GM20000 (cell line): ENCODE data around the gene GSTM1.

ENCODE experiments used
- DNase-seq: peaks from one replicate; pipeline ENCODE4 v3.0.0; 2012; ENCODE audit warnings: low spot score
- TF ChIP-seq, protein P1 (sequence below): IDR thresholded peaks from 2 replicates; pipeline ENCODE4 v1.5.1; 2012; ENCODE audit warnings: mild to moderate bottlenecking, control low read depth; ENCODE audit errors: extremely low read depth, missing control alignments

The GSTM1 gene

DNA sequence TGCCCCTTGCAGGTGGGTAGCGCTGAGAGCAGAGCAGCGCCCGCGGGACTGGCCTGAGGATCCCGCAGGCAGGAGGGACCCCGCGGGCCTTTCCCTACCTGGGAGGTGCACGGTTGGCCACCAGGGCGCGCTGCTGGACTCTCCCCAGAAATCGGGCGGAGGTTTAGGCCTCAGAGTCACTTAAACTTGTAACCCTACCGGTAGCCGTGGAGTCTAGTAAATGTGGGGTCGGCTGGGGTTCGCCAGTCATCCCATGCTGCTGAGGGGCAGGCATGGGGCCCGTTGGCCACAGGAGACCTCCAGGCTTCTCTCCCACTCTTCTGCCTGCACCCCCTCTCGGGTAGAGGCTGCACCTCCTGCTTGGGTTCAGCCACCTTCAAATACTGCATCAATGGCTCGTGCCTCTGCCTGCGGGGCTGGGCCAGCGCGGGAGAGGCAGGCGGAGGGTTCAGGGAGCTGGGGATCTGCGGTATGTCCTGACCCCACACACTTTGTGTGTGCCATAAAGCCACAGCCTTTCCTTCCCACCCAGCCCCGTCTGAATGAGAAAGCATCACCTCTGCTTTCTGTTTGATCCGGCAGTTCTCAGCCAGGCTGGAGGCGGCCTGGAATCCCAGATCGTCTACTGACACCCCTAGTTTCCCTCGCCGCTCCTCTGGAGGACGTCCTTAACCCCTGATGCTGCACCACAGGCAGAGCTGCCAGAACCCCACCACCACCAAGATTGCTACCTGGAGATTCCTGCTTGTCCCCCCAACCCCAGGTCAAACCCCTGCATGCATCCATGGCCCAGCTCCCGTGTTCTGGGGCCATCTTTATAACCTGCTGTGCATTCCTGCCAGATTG lies 44.0 kb upstream of the GSTM1 start:
- TF ChIP-seq, protein P1, sequence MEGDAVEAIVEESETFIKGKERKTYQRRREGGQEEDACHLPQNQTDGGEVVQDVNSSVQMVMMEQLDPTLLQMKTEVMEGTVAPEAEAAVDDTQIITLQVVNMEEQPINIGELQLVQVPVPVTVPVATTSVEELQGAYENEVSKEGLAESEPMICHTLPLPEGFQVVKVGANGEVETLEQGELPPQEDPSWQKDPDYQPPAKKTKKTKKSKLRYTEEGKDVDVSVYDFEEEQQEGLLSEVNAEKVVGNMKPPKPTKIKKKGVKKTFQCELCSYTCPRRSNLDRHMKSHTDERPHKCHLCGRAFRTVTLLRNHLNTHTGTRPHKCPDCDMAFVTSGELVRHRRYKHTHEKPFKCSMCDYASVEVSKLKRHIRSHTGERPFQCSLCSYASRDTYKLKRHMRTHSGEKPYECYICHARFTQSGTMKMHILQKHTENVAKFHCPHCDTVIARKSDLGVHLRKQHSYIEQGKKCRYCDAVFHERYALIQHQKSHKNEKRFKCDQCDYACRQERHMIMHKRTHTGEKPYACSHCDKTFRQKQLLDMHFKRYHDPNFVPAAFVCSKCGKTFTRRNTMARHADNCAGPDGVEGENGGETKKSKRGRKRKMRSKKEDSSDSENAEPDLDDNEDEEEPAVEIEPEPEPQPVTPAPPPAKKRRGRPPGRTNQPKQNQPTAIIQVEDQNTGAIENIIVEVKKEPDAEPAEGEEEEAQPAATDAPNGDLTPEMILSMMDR = peak; percentile 73
- peak; percentile 83 for DNase-seq

DNA sequence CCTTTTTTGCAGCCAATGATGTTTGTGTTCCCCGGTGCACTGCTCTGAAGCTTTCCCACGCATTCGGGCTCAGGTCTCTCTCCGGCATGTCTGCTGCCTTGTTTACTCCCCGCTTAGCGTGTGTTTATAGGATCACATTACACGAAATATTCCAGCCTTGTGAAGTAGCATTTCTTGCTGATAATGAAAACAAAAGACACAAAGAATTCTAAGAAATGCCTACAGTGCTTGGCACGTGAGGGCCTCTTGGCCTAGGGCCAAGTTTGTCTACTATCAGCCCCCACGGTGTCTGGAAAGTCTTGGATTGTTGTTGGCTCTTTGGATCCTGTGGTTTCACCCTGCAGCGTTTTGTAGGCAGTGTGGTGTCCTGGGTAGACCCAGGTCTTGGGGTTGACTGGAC lies 42.9 kb upstream of the GSTM1 start:
- TF ChIP-seq, protein P1 = no peak
- DNase-seq = no peak

DNA sequence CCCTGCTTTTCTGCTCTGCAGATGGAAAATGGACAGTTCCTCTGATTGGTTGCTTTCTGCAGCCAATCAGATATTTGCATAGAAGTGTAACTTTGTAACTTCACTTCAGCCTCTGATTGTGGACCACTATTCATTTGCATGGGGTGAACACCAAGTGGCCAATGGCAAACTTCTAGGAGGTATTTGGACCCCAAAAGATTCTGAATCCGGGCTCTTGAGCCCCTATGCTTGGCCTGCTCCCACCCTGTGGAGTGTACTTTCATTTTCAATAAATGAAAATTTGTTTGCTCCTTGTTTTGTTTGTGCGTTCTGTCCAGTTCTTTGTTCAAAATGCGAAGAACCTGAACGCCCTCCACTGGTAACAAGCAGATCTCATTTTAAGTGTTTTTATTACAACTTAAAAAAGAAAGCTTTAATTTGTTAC lies 38.1 kb upstream of the GSTM1 start:
- TF ChIP-seq, protein P1 = no peak
- DNase-seq = no peak

DNA sequence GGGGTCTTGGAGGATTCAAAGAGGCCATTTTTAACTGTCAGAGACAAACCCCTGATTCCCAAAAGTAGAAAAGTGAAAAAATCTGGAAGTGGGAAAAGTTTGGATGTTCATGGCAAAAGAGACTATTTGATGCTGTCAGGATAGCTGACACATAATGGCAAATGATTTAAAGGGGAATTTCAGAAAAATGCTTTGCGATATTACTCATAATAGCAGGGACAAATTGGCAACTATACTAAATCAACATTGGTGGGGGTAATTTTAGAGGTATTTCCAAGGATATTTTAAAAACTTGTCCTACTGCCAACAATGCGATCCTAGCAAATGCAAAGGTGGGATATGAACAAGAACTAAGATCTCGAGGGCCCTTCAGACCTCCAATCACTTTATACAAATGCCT lies 37.0 kb upstream of the GSTM1 start:
- TF ChIP-seq, protein P1 = no peak
- no peak for DNase-seq

DNA sequence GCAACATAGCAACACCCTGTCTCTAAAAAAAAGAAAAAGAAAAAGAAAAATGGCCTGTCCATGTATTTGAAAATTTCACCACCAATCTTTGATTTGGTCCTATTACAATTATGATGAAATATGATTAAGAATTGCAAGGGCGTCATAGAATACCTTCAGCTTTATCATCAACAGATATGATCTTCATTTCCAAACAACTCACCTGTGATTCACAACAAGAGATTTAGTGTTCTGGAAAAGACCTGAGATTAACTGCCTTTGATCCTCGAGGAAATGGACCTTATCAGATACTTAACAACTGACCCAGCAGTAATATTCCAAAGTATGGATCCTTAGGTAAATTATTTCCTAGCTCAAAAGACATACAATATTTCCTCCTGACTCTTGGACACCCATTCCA lies 35.2 kb upstream of the GSTM1 start:
- TF ChIP-seq, protein P1 = no peak
- DNase-seq = no peak

DNA sequence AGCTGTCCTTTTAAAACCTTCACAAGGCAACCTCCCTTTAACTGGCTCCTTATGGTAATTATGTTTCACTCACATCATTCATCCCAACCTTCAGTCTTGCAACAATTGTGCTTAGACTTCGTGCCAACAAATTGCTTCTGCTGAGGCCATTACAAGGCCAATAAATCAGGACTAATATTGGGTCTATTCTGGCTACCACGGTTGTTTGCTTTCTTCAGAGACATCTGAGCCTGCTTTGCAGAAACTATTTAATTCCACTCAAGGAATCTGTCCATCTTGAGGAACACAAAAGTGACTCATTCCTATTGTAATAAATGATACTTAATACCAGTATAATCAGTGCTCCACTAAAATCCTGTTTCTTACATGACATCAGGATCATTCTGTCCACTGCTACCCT lies 34.3 kb upstream of the GSTM1 start:
- TF ChIP-seq, protein P1 = no peak
- DNase-seq = no peak

DNA sequence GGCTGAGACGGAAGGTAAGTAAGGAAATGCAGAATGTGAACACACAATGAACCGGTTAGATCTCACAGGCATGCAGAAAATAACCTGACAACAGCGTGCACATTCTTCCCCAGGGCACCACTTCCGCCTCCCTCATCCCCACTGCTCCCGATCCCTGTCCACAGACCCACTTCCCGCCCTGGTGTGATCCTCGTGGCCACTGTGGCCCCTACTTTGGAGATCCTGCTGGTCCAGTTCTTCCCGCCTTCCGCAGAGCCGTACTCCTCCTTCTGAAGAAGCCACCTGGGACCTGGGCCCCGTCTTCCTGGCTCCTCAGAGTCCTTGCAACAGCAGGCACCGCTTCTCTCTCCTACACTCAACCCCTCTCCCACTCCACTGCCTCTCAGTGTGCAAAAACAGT lies 33.1 kb upstream of the GSTM1 start:
- TF ChIP-seq, protein P1 = no peak
- no peak for DNase-seq
